Measurements from ENCODE around the gene GNAZ. TPM values are rescaled to one million over a fixed set of nuclear protein-coding genes. Genes with fewer than 3 reads are reported as not detected.

Gene GNAZ
- total RNA-seq, 1 experiment from 2014 or later: 5.0 TPM

DNA sequence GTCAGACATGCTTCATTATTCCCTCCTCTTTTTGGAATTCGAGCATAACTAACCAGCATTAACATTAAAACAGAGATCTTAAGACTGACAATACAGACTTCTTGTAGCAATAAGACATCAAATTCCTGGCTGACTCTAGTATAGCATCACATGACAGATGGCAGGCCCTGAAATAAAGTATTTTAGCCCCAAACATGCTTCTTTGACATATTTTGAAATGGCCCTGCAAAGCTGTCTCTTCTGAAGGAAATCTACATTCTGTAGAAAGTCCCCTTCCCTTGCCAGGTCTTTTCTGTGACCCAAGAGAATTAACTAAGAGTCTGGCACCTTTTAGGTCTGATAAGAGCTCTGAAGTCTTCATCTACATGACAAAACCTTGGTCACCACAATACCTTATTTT lies 38.5 kb upstream of the GNAZ start:
- Histone ChIP-seq H3K23me2 (ENCODE audit: insufficient read length, low read depth, low read length, poor library complexity, severe bottlenecking) (no peaks in the 10 kb centered on the region), H2AFZ (ENCODE audit: low read length) (no peak overlapping the region), H3K4ac (ENCODE audit: low read depth, low read length) (no peak overlapping the region), H2AK5ac (ENCODE audit: insufficient read length, low read length) (no peak overlapping the region), H4K5ac (ENCODE audit: insufficient read length, low read depth, low read length) (no peak overlapping the region), H3K79me2 (ENCODE audit: insufficient read depth, low read length) (no peaks in the 10 kb centered on the region), H3K9ac (ENCODE audit: extremely low read depth, insufficient read length, low read length) (no peak overlapping the region), H2BK120ac (ENCODE audit: low read depth, low read length, poor library complexity, severe bottlenecking) (no peak overlapping the region), H4K91ac (ENCODE audit: insufficient read length, low read depth, low read length) (no peak overlapping the region), H3K9me3 (ENCODE audit: control insufficient read depth, low read depth, low read length) (no peaks in the 10 kb centered on the region), H2BK15ac (ENCODE audit: low read depth, low read length) (no peak overlapping the region), H3K18ac (ENCODE audit: insufficient read length, low read depth, low read length) (no peak overlapping the region), H3K4me1 (ENCODE audit: insufficient read depth, low read length) (no peaks in the 10 kb centered on the region), H3K56ac (ENCODE audit: insufficient read length, low read depth, low read length) (no peak overlapping the region), H2BK5ac (ENCODE audit: insufficient read length, low read length) (no peak overlapping the region), H3T11ph (ENCODE audit: low read length) (no peak overlapping the region), H3K79me1 (ENCODE audit: insufficient read depth, low read depth, low read length, poor library complexity, severe bottlenecking) (no peaks in the 10 kb centered on the region), H2BK12ac (ENCODE audit: insufficient read length, low read depth, low read length) (no peak overlapping the region), H3K27ac (ENCODE audit: insufficient read length, low read depth, low read length) (no peak overlapping the region), H3K4me2 (ENCODE audit: insufficient read depth, insufficient read length, low read length) (no peak overlapping the region), H3K14ac (ENCODE audit: insufficient read depth, low read length) (no peak overlapping the region), H4K8ac (replicated peaks; ENCODE audit: insufficient read length, low read depth, low read length) (no peak overlapping the region), H2BK20ac (ENCODE audit: low read depth, low read length, poor library complexity, severe bottlenecking) (no peak overlapping the region), H3K23ac (ENCODE audit: insufficient read length, low read depth, low read length) (no peak overlapping the region), H3K27me3 (ENCODE audit: insufficient read depth, low read length) (no peaks in the 10 kb centered on the region; the same call in 1 of the 2 replicates), H4K20me1 (ENCODE audit: control insufficient read depth, insufficient read depth, insufficient read length) (no peaks in the 10 kb centered on the region)
- Mint-ChIP-seq H3K27ac (no peak overlapping the region), H3K4me1 (peaks cover 48 to 56% of the 10 kb centered on the region in 2 experiments), H3K36me3 (ENCODE audit: insufficient read depth in 1 of 3, low read depth in 3 of 3) (peaks cover 0 to 12% (median 4%) of the 10 kb centered on the region in 3 experiments; a peak in 4 of 7 replicates), H3K4me3 (no peak overlapping the region), H3K9me3 (peaks cover 13 to 16% of the 10 kb centered on the region in 2 experiments; a peak in 4 of 5 replicates), H3K27me3 (ENCODE audit: low read depth) (peaks cover 28% of the 10 kb centered on the region)
- DNase-seq: no peak
- TF ChIP-seq, protein P1, sequence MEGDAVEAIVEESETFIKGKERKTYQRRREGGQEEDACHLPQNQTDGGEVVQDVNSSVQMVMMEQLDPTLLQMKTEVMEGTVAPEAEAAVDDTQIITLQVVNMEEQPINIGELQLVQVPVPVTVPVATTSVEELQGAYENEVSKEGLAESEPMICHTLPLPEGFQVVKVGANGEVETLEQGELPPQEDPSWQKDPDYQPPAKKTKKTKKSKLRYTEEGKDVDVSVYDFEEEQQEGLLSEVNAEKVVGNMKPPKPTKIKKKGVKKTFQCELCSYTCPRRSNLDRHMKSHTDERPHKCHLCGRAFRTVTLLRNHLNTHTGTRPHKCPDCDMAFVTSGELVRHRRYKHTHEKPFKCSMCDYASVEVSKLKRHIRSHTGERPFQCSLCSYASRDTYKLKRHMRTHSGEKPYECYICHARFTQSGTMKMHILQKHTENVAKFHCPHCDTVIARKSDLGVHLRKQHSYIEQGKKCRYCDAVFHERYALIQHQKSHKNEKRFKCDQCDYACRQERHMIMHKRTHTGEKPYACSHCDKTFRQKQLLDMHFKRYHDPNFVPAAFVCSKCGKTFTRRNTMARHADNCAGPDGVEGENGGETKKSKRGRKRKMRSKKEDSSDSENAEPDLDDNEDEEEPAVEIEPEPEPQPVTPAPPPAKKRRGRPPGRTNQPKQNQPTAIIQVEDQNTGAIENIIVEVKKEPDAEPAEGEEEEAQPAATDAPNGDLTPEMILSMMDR (conservative IDR thresholded peaks at IDR 0.05): no peak
- WGBS (ENCODE audit: extremely low coverage, insufficient read length, low lambda C conversion rate): no CpG with 5 or more reads among the region's 1 CpG
